ENCODE results near the gene TRAF4. TPM values are rescaled to one million over a fixed set of nuclear protein-coding genes. Genes with fewer than 3 reads are reported as not detected.

TRAF4 gene
- total and polyA plus RNA-seq, 12 donors, result 1.3 to 6.4 (median 3.8) TPM

- whole genome bisulfite sequencing, 2 donors, result 3 to 6% methylated on average over 53 to 61 of the region's 61 CpGs
- Histone ChIP-seq H3K4me3 (peak overlapping the region; percentile 35 to 88 (median 72)), H3K4me1 (peaks cover 6 to 61% (median 40%) of the 10 kb centered on the region in 9 donors), H3K36me3 (peaks cover 0 to 24% (median 0%) of the 10 kb centered on the region in 9 donors), H3K9me3 (no peaks in the 10 kb centered on the region), H3K27ac (peak overlapping the region; percentile 21 to 91 (median 82)), H3K27me3 (peaks cover 0 to 5% (median 0%) of the 10 kb centered on the region in 7 donors)
- intact Hi-C loops (cut with DNase I), result loop anchor here in 2 of 10 donors (2.0 kb wide), 1 partner anchor 16 kb away; the partner anchor contains the start of gene NEK8 (in 2 of the 2)
- TF ChIP-seq CTCF (IDR thresholded peaks at IDR 0.05), result no peak
- peak in 1 of 2 donors; percentile 57 for DNase-seq
- peak; percentile 8 to 24 (median 19) for ATAC-seq
Observed at GRCh38 chr17:28744104-28744971, 527 bp downstream of the TRAF4 start.

GRCh38 chr17:28744972-28745785 lies 1.4 kb downstream of the TRAF4 start:
- WGBS, 2 donors, result 14 to 21% methylated on average over 31 of the region's 31 CpGs
- DNase-seq, result peak in 1 of 2 donors; percentile 53
- TF ChIP-seq CTCF (IDR thresholded peaks at IDR 0.05), result no peak
- intact Hi-C loops (cut with DNase I), result loop anchor here in 2 of 10 donors (2.0 kb wide), 1 partner anchor 16 kb away; the partner anchor contains the start of gene NEK8 (in 2 of the 2)
- H3K36me3 ChIP-seq, result peaks cover 0 to 28% (median 0%) of the 10 kb centered on the region in 9 donors
- H3K4me3 ChIP-seq, result peak overlapping the region; percentile 18 to 88 (median 72)
- H3K27me3 ChIP-seq, result peaks cover 0 to 5% (median 0%) of the 10 kb centered on the region in 7 donors
- no peaks in the 10 kb centered on the region for H3K9me3 ChIP-seq
- H3K4me1 ChIP-seq, result peaks cover 6 to 69% (median 45%) of the 10 kb centered on the region in 9 donors
- H3K27ac ChIP-seq, result peak overlapping the region in 9 of 10 donors; percentile 39 to 91 (median 83)
- peak in 6 of 8 donors; percentile 2 to 38 (median 26) for ATAC-seq

- no peak for ATAC-seq
- Histone ChIP-seq H3K9me3 (no peaks in the 10 kb centered on the region), H3K27ac (peak overlapping the region in 5 of 10 donors; percentile 75 to 90 (median 86)), H3K36me3 (peaks cover 0 to 35% (median 0%) of the 10 kb centered on the region in 9 donors), H3K27me3 (peaks cover 0 to 5% (median 0%) of the 10 kb centered on the region in 7 donors), H3K4me3 (peak overlapping the region in 6 of 10 donors; percentile 35 to 88 (median 75)), H3K4me1 (peaks cover 6 to 73% (median 47%) of the 10 kb centered on the region in 9 donors)
- 80 to 81% methylated on average over 4 of the region's 4 CpGs for WGBS, 2 donors
- TF ChIP-seq CTCF (IDR thresholded peaks at IDR 0.05), result no peak
- intact Hi-C loops (cut with DNase I), result loop anchor here in 2 of 10 donors (2.0 kb wide), 1 partner anchor 17 kb away; the partner anchor contains the start of gene NEK8 (in 2 of the 2)
- no peak for DNase-seq
Observed at GRCh38 chr17:28745786-28746411, 2.1 kb downstream of the TRAF4 start.

Measured in heart right ventricle (tissue), 16 donors.